ENCODE data around the gene FBLN2.

GRCh38 chr3:13638927-13639326 lies 90.0 kb downstream of the FBLN2 start:
- no peak for TF ChIP-seq POLR2A (IDR thresholded peaks at IDR 0.05; ENCODE audit: low read depth)
- TF ChIP-seq, protein P1, sequence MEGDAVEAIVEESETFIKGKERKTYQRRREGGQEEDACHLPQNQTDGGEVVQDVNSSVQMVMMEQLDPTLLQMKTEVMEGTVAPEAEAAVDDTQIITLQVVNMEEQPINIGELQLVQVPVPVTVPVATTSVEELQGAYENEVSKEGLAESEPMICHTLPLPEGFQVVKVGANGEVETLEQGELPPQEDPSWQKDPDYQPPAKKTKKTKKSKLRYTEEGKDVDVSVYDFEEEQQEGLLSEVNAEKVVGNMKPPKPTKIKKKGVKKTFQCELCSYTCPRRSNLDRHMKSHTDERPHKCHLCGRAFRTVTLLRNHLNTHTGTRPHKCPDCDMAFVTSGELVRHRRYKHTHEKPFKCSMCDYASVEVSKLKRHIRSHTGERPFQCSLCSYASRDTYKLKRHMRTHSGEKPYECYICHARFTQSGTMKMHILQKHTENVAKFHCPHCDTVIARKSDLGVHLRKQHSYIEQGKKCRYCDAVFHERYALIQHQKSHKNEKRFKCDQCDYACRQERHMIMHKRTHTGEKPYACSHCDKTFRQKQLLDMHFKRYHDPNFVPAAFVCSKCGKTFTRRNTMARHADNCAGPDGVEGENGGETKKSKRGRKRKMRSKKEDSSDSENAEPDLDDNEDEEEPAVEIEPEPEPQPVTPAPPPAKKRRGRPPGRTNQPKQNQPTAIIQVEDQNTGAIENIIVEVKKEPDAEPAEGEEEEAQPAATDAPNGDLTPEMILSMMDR (IDR thresholded peaks at IDR 0.05) = no peak
- no peak for TF ChIP-seq POLR2AphosphoS5 (IDR thresholded peaks at IDR 0.05)
- no peak for TF ChIP-seq EP300 (IDR thresholded peaks at IDR 0.05)

All from esophagus muscularis mucosa (tissue), 4 donors.